K562 (cell line): ENCODE data around the gene ARAP1. TPM values are rescaled to one million over a fixed set of nuclear protein-coding genes. Genes with fewer than 3 reads are reported as not detected.

ENCODE experiments used
- FOXK2 ChIP-seq, 2 experiments: fragments of 450-650 bp; IDR thresholded peaks in 1 of 2; conservative IDR thresholded peaks in 1 of 2; 2 replicates each; pipeline ENCODE4 v1.6.1; 2016; ENCODE audit warnings: low read depth in 2 of 2, mild to moderate bottlenecking in 1 of 2
- GABPB2 ChIP-seq: fragments of 250-450 bp; sonication (Bioruptor Pico); conservative IDR thresholded peaks from 2 replicates; pipeline ENCODE4 v1.5.1; 2021; ENCODE audit warnings: mild to moderate bottlenecking
- L3MBTL2 ChIP-seq: fragments of 450-650 bp; IDR thresholded peaks from 2 replicates; pipeline ENCODE4 v1.6.1; 2016; ENCODE audit warnings: mild to moderate bottlenecking, moderate library complexity
- WHSC1 ChIP-seq: IDR thresholded peaks from one replicate; pipeline ENCODE4 v1.6.1; 2012; ENCODE audit warnings: low read length, control low read depth, inconsistent platforms
- ZNF408 ChIP-seq: fragments of 250-450 bp; sonication (Bioruptor Pico); IDR thresholded peaks from 2 replicates; pipeline ENCODE4 v1.4.0; 2020; ENCODE audit warnings: low read depth, mild to moderate bottlenecking, moderate library complexity
- ZNF436 ChIP-seq: fragments of 250-450, 450-650 bp; sonication (Bioruptor Pico); formaldehyde crosslinking; IDR thresholded peaks from 2 replicates; pipeline ENCODE4 v1.7.0; 2020; ENCODE audit warnings: mild to moderate bottlenecking
- polyA plus RNA-seq, 8 experiments: library from polyadenylated mRNA; depleted of rRNA in 4 of 8; stranded (reverse) in 5 of 8; unstranded in 3 of 8; fragments of >200 nt; fragmentation: Nextera tagmentation in 2 of 8; fragmentation: Illumina TruSeq in 1 of 8; extraction: Ambion mirVana in 2 of 8; extraction: Trizol in 1 of 8; gene quantifications; 2 replicates each; pipeline versions ENCODE4 v1.2.1 to v1.2.3, GENCODE V29; 2011 to 2014; ENCODE audit warnings: inconsistent platforms in 1 of 8, missing spikeins in 1 of 8
- total RNA-seq, 7 experiments: library from RNA; depleted of rRNA in 6 of 7; stranded (reverse); fragments of >200 nt in 6 of 7; fragmentation: Illumina TruSeq in 2 of 7; extraction: Trizol in 2 of 7; gene quantifications; 2 replicates each; pipeline versions ENCODE4 v1.2.1 to v1.2.3, GENCODE V29; 2011 to 2021; ENCODE audit warnings: low replicate concordance in 1 of 7
- TF ChIP-seq, protein P1 (sequence below): sonication (generic); formaldehyde crosslinking; IDR thresholded peaks from 2 replicates; pipeline ENCODE4 v1.8.0; 2022; ENCODE audit warnings: missing genetic modification reagents, mild to moderate bottlenecking, borderline replicate concordance
- TF ChIP-seq, protein P2 (sequence below): fragments of 250-450 bp; sonication (Bioruptor Pico); IDR thresholded peaks from 2 replicates; pipeline ENCODE4 v1.4.0; 2020; ENCODE audit warnings: borderline replicate concordance
- TF ChIP-seq, protein P3 (sequence below): fragments of 200-600 bp; sonication (generic); IDR thresholded peaks from one replicate; pipeline ENCODE4 v1.6.1; 2012; ENCODE audit warnings: mild to moderate bottlenecking, low read depth, low read length, inconsistent platforms
- TF ChIP-seq, protein P4 (sequence below): fragments of 250-450 bp; sonication (Bioruptor Pico); IDR thresholded peaks from 2 replicates; pipeline ENCODE4 v1.5.0; 2020; ENCODE audit warnings: mild to moderate bottlenecking

Gene ARAP1
- total and polyA plus RNA-seq, 9 of the 15 experiments (the other 6 are each of a cell fraction or from before 2014, with no cell fraction given) = 0.23 to 67.0 (median 24.6) TPM

DNA sequence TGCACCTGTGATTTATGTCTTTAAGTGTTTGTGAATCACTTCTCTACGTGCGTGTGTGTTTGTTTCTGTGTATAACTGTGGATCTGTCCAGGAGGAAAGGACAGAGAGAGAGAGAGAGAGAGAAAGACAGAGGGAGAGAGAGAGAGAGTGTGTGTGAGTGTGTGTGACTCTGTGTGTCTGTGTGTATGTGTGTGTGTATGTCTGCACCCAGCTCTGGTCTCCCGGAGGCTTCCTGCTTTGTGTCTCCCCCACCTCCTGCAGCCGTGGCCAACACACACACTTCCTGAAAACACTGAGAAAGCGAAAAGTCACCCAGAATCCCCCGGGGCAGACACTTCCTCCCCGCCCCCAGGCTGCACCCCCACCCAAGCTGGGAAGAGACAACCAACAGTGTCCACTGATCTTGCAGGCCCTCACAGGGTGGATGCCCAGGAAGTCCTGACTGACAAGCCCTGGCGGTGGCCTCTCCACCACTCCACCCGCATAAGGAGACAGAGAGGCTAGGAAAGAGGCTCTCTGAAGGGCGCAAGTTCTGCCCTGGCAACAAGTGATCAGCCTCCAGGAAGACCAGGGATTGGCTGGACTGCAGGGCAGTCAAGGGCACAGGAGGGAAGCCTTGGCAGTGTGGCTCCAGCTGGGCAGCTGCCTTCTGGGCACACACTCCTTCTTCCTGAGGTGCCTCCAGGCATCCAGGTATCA lies 30.0 kb downstream of the ARAP1 start (continued):
- TF ChIP-seq FOXK2 (conservative IDR thresholded peaks at IDR 0.05 in 1 of 2, IDR thresholded peaks at IDR 0.05 in 1 of 2; ENCODE audit: low read depth in 2 of 2) (peak; percentile 56 to 65), ZNF436 (no peak), WHSC1 (no peak), GABPB2 (CRISPR knock-in tag) (no peak), L3MBTL2 (no peak), ZNF408 (CRISPR knock-in tag) (no peak)
- TF ChIP-seq, protein P1, sequence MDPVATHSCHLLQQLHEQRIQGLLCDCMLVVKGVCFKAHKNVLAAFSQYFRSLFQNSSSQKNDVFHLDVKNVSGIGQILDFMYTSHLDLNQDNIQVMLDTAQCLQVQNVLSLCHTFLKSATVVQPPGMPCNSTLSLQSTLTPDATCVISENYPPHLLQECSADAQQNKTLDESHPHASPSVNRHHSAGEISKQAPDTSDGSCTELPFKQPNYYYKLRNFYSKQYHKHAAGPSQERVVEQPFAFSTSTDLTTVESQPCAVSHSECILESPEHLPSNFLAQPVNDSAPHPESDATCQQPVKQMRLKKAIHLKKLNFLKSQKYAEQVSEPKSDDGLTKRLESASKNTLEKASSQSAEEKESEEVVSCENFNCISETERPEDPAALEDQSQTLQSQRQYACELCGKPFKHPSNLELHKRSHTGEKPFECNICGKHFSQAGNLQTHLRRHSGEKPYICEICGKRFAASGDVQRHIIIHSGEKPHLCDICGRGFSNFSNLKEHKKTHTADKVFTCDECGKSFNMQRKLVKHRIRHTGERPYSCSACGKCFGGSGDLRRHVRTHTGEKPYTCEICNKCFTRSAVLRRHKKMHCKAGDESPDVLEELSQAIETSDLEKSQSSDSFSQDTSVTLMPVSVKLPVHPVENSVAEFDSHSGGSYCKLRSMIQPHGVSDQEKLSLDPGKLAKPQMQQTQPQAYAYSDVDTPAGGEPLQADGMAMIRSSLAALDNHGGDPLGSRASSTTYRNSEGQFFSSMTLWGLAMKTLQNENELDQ (CRISPR knock-in tag) = no peak
- TF ChIP-seq, protein P2, sequence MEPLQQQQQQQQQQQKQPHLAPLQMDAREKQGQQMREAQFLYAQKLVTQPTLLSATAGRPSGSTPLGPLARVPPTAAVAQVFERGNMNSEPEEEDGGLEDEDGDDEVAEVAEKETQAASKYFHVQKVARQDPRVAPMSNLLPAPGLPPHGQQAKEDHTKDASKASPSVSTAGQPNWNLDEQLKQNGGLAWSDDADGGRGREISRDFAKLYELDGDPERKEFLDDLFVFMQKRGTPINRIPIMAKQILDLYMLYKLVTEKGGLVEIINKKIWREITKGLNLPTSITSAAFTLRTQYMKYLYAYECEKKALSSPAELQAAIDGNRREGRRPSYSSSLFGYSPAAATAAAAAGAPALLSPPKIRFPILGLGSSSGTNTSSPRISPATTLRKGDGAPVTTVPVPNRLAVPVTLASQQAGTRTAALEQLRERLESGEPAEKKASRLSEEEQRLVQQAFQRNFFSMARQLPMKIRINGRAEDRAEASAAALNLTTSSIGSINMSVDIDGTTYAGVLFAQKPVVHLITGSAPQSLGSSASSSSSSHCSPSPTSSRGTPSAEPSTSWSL = no peak
- TF ChIP-seq, protein P3, sequence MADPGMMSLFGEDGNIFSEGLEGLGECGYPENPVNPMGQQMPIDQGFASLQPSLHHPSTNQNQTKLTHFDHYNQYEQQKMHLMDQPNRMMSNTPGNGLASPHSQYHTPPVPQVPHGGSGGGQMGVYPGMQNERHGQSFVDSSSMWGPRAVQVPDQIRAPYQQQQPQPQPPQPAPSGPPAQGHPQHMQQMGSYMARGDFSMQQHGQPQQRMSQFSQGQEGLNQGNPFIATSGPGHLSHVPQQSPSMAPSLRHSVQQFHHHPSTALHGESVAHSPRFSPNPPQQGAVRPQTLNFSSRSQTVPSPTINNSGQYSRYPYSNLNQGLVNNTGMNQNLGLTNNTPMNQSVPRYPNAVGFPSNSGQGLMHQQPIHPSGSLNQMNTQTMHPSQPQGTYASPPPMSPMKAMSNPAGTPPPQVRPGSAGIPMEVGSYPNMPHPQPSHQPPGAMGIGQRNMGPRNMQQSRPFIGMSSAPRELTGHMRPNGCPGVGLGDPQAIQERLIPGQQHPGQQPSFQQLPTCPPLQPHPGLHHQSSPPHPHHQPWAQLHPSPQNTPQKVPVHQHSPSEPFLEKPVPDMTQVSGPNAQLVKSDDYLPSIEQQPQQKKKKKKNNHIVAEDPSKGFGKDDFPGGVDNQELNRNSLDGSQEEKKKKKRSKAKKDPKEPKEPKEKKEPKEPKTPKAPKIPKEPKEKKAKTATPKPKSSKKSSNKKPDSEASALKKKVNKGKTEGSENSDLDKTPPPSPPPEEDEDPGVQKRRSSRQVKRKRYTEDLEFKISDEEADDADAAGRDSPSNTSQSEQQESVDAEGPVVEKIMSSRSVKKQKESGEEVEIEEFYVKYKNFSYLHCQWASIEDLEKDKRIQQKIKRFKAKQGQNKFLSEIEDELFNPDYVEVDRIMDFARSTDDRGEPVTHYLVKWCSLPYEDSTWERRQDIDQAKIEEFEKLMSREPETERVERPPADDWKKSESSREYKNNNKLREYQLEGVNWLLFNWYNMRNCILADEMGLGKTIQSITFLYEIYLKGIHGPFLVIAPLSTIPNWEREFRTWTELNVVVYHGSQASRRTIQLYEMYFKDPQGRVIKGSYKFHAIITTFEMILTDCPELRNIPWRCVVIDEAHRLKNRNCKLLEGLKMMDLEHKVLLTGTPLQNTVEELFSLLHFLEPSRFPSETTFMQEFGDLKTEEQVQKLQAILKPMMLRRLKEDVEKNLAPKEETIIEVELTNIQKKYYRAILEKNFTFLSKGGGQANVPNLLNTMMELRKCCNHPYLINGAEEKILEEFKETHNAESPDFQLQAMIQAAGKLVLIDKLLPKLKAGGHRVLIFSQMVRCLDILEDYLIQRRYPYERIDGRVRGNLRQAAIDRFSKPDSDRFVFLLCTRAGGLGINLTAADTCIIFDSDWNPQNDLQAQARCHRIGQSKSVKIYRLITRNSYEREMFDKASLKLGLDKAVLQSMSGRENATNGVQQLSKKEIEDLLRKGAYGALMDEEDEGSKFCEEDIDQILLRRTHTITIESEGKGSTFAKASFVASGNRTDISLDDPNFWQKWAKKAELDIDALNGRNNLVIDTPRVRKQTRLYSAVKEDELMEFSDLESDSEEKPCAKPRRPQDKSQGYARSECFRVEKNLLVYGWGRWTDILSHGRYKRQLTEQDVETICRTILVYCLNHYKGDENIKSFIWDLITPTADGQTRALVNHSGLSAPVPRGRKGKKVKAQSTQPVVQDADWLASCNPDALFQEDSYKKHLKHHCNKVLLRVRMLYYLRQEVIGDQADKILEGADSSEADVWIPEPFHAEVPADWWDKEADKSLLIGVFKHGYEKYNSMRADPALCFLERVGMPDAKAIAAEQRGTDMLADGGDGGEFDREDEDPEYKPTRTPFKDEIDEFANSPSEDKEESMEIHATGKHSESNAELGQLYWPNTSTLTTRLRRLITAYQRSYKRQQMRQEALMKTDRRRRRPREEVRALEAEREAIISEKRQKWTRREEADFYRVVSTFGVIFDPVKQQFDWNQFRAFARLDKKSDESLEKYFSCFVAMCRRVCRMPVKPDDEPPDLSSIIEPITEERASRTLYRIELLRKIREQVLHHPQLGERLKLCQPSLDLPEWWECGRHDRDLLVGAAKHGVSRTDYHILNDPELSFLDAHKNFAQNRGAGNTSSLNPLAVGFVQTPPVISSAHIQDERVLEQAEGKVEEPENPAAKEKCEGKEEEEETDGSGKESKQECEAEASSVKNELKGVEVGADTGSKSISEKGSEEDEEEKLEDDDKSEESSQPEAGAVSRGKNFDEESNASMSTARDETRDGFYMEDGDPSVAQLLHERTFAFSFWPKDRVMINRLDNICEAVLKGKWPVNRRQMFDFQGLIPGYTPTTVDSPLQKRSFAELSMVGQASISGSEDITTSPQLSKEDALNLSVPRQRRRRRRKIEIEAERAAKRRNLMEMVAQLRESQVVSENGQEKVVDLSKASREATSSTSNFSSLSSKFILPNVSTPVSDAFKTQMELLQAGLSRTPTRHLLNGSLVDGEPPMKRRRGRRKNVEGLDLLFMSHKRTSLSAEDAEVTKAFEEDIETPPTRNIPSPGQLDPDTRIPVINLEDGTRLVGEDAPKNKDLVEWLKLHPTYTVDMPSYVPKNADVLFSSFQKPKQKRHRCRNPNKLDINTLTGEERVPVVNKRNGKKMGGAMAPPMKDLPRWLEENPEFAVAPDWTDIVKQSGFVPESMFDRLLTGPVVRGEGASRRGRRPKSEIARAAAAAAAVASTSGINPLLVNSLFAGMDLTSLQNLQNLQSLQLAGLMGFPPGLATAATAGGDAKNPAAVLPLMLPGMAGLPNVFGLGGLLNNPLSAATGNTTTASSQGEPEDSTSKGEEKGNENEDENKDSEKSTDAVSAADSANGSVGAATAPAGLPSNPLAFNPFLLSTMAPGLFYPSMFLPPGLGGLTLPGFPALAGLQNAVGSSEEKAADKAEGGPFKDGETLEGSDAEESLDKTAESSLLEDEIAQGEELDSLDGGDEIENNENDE = no peak
- TF ChIP-seq, protein P4, sequence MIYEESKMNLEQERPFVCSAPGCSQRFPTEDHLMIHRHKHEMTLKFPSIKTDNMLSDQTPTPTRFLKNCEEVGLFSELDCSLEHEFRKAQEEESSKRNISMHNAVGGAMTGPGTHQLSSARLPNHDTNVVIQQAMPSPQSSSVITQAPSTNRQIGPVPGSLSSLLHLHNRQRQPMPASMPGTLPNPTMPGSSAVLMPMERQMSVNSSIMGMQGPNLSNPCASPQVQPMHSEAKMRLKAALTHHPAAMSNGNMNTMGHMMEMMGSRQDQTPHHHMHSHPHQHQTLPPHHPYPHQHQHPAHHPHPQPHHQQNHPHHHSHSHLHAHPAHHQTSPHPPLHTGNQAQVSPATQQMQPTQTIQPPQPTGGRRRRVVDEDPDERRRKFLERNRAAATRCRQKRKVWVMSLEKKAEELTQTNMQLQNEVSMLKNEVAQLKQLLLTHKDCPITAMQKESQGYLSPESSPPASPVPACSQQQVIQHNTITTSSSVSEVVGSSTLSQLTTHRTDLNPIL (CRISPR knock-in tag) = no peak
